Non-pigmented ciliary epithelial cell (primary cell): ENCODE data around the gene SV2C.
"Not testable (repeated sequence)": the region's sequence is repeated elsewhere in the genome, so short reads cannot be mapped to it uniquely, and the experiment has no call there.

Experiments used
- DNase-seq: peaks from one replicate; pipeline ENCODE4 v3.0.0-alpha.2; 2010; ENCODE audit warnings: low read depth

The SV2C gene

GRCh38 chr5:76301932-76302331, 218.7 kb downstream of the SV2C start:
- DNase-seq, result not testable (repeated sequence)

GRCh38 chr5:76302661-76303060, 219.5 kb downstream of the SV2C start:
- not testable (repeated sequence) for DNase-seq

GRCh38 chr5:76303921-76304320, 220.7 kb downstream of the SV2C start:
- DNase-seq, result no peak

- no peak for DNase-seq
These were observed 222.1 kb downstream of the SV2C start for GRCh38 chr5:76305269-76305668.

- DNase-seq, result no peak
These were observed 222.6 kb downstream of the SV2C start for GRCh38 chr5:76305775-76306174.

- DNase-seq, result no peak
These were observed 227.0 kb downstream of the SV2C start for GRCh38 chr5:76310208-76310607.

- no peak for DNase-seq
These were observed 229.6 kb downstream of the SV2C start for GRCh38 chr5:76312783-76313182.

- no peak for DNase-seq
These were observed 231.5 kb downstream of the SV2C start for GRCh38 chr5:76314643-76315042.

- no peak for DNase-seq
These were observed 236.5 kb downstream of the SV2C start for GRCh38 chr5:76319673-76320072.

- not testable (repeated sequence) for DNase-seq
These were observed 240.3 kb downstream of the SV2C start for GRCh38 chr5:76323494-76323893.

- DNase-seq, result no peak
These were observed 242.1 kb downstream of the SV2C start for GRCh38 chr5:76325326-76325725.

GRCh38 chr5:76325876-76326491, 242.8 kb downstream of the SV2C start:
- no peak for DNase-seq

GRCh38 chr5:76326577-76327302, 243.6 kb downstream of the SV2C start:
- DNase-seq, result no peak

GRCh38 chr5:76329346-76329745, 246.2 kb downstream of the SV2C start:
- no peak for DNase-seq

GRCh38 chr5:76331126-76331525, 247.9 kb downstream of the SV2C start:
- DNase-seq, result no peak

GRCh38 chr5:76332102-76332501, 248.9 kb downstream of the SV2C start:
- no peak for DNase-seq

GRCh38 chr5:76332611-76333205, 249.5 kb downstream of the SV2C start:
- no peak for DNase-seq

GRCh38 chr5:76333571-76333970, 250.4 kb downstream of the SV2C start:
- no peak for DNase-seq

- DNase-seq, result no peak
These were observed 251.4 kb downstream of the SV2C start for GRCh38 chr5:76334574-76334973.

GRCh38 chr5:76335451-76335850, 252.3 kb downstream of the SV2C start:
- DNase-seq, result not testable (repeated sequence)

- not testable (repeated sequence) for DNase-seq
These were observed 253.1 kb downstream of the SV2C start for GRCh38 chr5:76336253-76336809.

GRCh38 chr5:76337953-76338451, 254.8 kb downstream of the SV2C start:
- peak; percentile 55 for DNase-seq

- no peak for DNase-seq
These were observed 256.7 kb downstream of the SV2C start for GRCh38 chr5:76339919-76340318.
